Rectal smooth muscle tissue (tissue), 1 donor: ENCODE measurements around the gene RPUSD4.
"Not testable (repeated sequence)": the region's sequence is repeated elsewhere in the genome, so short reads cannot be mapped to it uniquely, and the experiment has no call there.

Experiments used
- H3K27ac ChIP-seq: one replicate; pipeline ENCODE4 v1.7.0; 2013; ENCODE audit warnings: low read depth, low read length, inconsistent platforms
- H3K27me3 ChIP-seq: one replicate; pipeline ENCODE4 v1.7.0; 2013; ENCODE audit warnings: low read length; ENCODE audit not compliant: control insufficient read depth, insufficient read depth
- H3K36me3 ChIP-seq: one replicate; pipeline ENCODE4 v1.7.0; 2013; ENCODE audit warnings: low read length; ENCODE audit not compliant: control insufficient read depth, insufficient read depth
- H3K4me1 ChIP-seq: one replicate; pipeline ENCODE4 v1.7.0; 2013; ENCODE audit warnings: low read length; ENCODE audit not compliant: control insufficient read depth, insufficient read depth
- H3K4me3 ChIP-seq: one replicate; pipeline ENCODE4 v1.7.0; 2013; ENCODE audit warnings: low read length
- H3K9ac ChIP-seq: one replicate; pipeline ENCODE4 v1.7.0; 2013; ENCODE audit warnings: low read length

The RPUSD4 gene

GRCh38 chr11:126211236-126212088, at the start of gene RPUSD4, which contains the start of gene FAM118B:
TSS of gene RPUSD4 (minus strand) at chr11:126211650. CDS start at chr11:126211638, 12 bp downstream.
TSS of gene FAM118B (plus strand) at chr11:126211782. CDS start at chr11:126235002, 23,220 bp downstream.
- Histone ChIP-seq H3K27ac (peak within 1 kb of the TSS; percentile 40), H3K27me3 (no peaks in the 10 kb centered on the region), H3K9ac (peak within 1 kb of the TSS; percentile 89), H3K4me1 (peaks cover 8% of the 10 kb centered on the region), H3K4me3 (peak within 1 kb of the TSS; percentile 93), H3K36me3 (peaks cover 6% of the 10 kb centered on the region)

GRCh38 chr11:126257764-126258163, 46.3 kb upstream of the RPUSD4 start:
- Histone ChIP-seq H3K27ac (no peak overlapping the region), H3K9ac (no peak overlapping the region), H3K4me1 (no peaks in the 10 kb centered on the region), H3K36me3 (peaks cover 12% of the 10 kb centered on the region), H3K4me3 (no peak overlapping the region), H3K27me3 (no peaks in the 10 kb centered on the region)

- no peak overlapping the region for H3K9ac ChIP-seq
- peaks cover 9% of the 10 kb centered on the region for H3K36me3 ChIP-seq
Observed at GRCh38 chr11:126257144-126257543, 45.7 kb upstream of the RPUSD4 start.

GRCh38 chr11:126256216-126256615, 44.8 kb upstream of the RPUSD4 start:
- no peak overlapping the region for H3K4me3 ChIP-seq
- no peaks in the 10 kb centered on the region for H3K27me3 ChIP-seq
- H3K9ac ChIP-seq, result no peak overlapping the region
- H3K27ac ChIP-seq, result no peak overlapping the region
- peaks cover 3% of the 10 kb centered on the region for H3K36me3 ChIP-seq
- H3K4me1 ChIP-seq, result no peaks in the 10 kb centered on the region

More at GRCh38 chr11:126257144-126257543, 45.7 kb upstream of the RPUSD4 start:
- no peak overlapping the region for H3K27ac ChIP-seq
- no peaks in the 10 kb centered on the region for H3K27me3 ChIP-seq
- H3K4me3 ChIP-seq, result no peak overlapping the region
- no peaks in the 10 kb centered on the region for H3K4me1 ChIP-seq

- H3K4me1 ChIP-seq, H3K4me3 ChIP-seq, H3K27me3 ChIP-seq, H3K36me3 ChIP-seq, H3K9ac ChIP-seq, H3K27ac ChIP-seq: not testable (repeated sequence)
Observed at GRCh38 chr11:126255507-126255906, 44.1 kb upstream of the RPUSD4 start.

- H3K36me3 ChIP-seq, result no peaks in the 10 kb centered on the region
- no peaks in the 10 kb centered on the region for H3K4me1 ChIP-seq
- no peak overlapping the region for H3K4me3 ChIP-seq
- H3K9ac ChIP-seq, result no peak overlapping the region
- H3K27ac ChIP-seq, result no peak overlapping the region
- no peaks in the 10 kb centered on the region for H3K27me3 ChIP-seq
Observed at GRCh38 chr11:126254819-126255218, 43.4 kb upstream of the RPUSD4 start.

GRCh38 chr11:126253265-126253664, 41.8 kb upstream of the RPUSD4 start:
- Histone ChIP-seq H3K9ac (no peak overlapping the region), H3K4me3 (no peak overlapping the region), H3K4me1 (no peaks in the 10 kb centered on the region), H3K27ac (no peak overlapping the region), H3K36me3 (no peaks in the 10 kb centered on the region), H3K27me3 (no peaks in the 10 kb centered on the region)

GRCh38 chr11:126246636-126247035, 35.2 kb upstream of the RPUSD4 start:
- Histone ChIP-seq H3K27ac (no peak overlapping the region), H3K36me3 (no peaks in the 10 kb centered on the region)

GRCh38 chr11:126233391-126233790, 21.9 kb upstream of the RPUSD4 start:
- Histone ChIP-seq H3K27ac (no peak overlapping the region), H3K4me3 (no peak overlapping the region), H3K36me3 (peaks cover 5% of the 10 kb centered on the region), H3K4me1 (no peaks in the 10 kb centered on the region), H3K9ac (no peak overlapping the region), H3K27me3 (no peaks in the 10 kb centered on the region)

More at GRCh38 chr11:126246636-126247035, 35.2 kb upstream of the RPUSD4 start:
- Histone ChIP-seq H3K4me3 (no peak overlapping the region), H3K4me1 (no peaks in the 10 kb centered on the region), H3K27me3 (no peaks in the 10 kb centered on the region), H3K9ac (no peak overlapping the region)

GRCh38 chr11:126232683-126233082, 21.2 kb upstream of the RPUSD4 start:
- Histone ChIP-seq H3K27ac (no peak overlapping the region), H3K27me3 (no peaks in the 10 kb centered on the region), H3K4me3 (no peak overlapping the region), H3K9ac (no peak overlapping the region), H3K4me1 (no peaks in the 10 kb centered on the region), H3K36me3 (peaks cover 5% of the 10 kb centered on the region)

GRCh38 chr11:126231725-126232459, 20.4 kb upstream of the RPUSD4 start:
- no peak overlapping the region for H3K4me3 ChIP-seq
- H3K27me3 ChIP-seq, result no peaks in the 10 kb centered on the region
- H3K4me1 ChIP-seq, result no peaks in the 10 kb centered on the region
- H3K27ac ChIP-seq, result no peak overlapping the region
- peaks cover 5% of the 10 kb centered on the region for H3K36me3 ChIP-seq
- no peak overlapping the region for H3K9ac ChIP-seq

GRCh38 chr11:126229858-126230540, 18.5 kb upstream of the RPUSD4 start:
- no peak overlapping the region for H3K27ac ChIP-seq
- H3K4me1 ChIP-seq, result no peaks in the 10 kb centered on the region
- no peaks in the 10 kb centered on the region for H3K36me3 ChIP-seq
- H3K4me3 ChIP-seq, result no peak overlapping the region
- H3K9ac ChIP-seq, result no peak overlapping the region
- H3K27me3 ChIP-seq, result no peaks in the 10 kb centered on the region
